NCI-H2196 (cell line): ENCODE results near the gene ZNF605.
"Not testable (repeated sequence)": the region's sequence is repeated elsewhere in the genome, so short reads cannot be mapped to it uniquely, and the experiment has no call there.

Experiments
- DNase-seq: peaks from one replicate; lab custom pipeline; 2025; ENCODE audit not compliant: unreplicated experiment; lab: John Stamatoyannopoulos, UW

The ZNF605 gene

DNA sequence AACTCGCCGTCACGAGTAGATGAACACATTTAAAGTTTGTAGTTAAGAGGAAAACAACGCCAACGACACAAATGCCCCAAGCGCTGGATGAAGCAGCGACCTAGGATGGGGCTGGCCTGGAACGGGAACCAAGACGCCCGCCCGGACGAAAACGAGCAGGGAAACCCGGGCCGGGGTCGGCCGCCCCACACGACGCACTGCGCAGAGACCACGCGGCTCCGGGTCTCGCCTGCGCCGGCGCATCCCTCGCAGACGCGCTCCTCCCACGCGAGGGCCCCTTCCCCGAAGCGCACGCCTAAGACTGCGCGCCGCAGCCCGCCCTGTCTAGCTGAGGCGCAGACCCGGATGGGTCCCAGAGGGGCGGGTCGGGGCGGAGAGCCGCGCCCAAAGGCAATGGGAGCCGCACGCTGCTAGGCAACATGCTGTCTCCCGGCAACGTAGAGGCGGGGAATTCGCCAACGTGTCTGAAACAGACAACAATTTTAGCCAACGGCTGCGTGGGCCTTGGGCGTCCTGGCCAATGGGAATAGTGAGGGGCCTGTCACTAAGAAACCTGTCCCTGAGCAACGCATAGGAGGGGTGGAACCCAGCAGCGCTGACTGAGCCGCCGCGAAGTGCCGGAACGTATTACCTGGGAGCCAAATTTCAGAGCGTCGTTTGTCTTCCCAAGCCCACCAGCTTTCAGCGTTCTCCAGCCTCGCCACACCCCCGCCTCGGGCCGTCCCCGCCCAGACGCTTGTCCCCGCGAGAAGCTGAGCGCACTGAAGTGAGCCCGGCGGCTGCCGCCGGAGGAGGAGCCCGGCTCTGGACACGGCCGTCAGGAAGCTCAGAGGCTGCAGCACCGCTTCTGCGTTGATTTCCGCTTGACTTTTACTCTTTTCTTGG, 47.7 kb downstream of the ZNF605 start:
- peak; percentile 98 for DNase-seq

- not testable (repeated sequence) for DNase-seq
Observed at GRCh38 chr12:132907789-132908144, 48.3 kb downstream of the ZNF605 start.

GRCh38 chr12:132907216-132907615, 48.9 kb downstream of the ZNF605 start:
- no peak for DNase-seq

DNA sequence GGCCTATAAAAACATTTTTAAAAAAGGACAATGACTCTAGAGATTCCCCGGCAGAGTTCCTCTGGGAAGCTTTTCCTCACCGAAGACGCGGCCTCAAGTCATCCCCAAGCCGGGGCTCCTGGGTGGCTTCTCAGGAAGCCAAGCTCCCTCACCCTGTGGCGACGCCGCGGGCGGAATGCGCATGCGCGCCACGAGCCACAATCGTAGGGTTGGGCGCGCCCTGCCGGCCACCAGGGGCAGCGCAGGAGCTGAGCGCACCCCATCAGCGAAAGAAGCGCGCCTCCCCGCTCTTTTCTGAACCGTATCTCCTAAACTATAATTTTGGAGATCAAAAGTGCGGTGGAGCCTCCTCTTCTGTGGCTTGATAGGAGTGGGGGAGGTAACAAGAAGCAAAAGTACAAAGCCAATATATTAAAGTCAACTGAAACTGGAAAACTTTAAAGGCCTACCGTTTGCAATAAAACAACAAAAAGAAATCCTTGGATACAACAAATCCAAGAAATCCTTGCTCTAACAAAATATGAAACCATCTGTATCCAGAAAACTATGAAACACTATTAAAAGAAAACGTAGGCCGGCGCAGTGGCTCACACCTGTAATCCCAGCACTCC, 51.3 kb downstream of the ZNF605 start:
- no peak for DNase-seq

DNA sequence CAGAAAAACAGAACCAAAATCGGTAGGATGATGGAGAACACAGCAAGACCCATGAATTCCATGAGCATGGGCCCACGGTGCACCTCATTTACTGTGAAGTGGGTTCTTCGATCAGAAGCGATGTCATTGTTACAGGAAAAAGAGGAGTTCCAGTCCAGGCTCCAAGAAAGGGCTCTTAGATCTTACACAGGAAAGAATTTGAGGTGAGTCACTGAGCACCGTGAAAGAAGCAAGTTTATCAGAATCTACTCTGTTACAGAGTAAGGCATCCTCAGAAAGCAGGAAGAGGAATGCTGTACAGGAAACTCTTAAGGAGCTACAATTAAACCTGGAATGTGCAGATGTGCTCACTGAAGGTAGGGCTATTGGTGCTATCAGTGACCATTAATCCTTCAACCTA, 57.1 kb downstream of the ZNF605 start:
- DNase-seq, result no peak

GRCh38 chr12:132888852-132889251, 67.3 kb downstream of the ZNF605 start:
- no peak for DNase-seq

GRCh38 chr12:132887513-132888351, 68.4 kb downstream of the ZNF605 start, which contains the start of gene CHFR:
TSS of gene CHFR (minus strand) at chr12:132887605. CDS start at chr12:132887328, 277 bp downstream.
- peak; percentile 98 for DNase-seq

- no peak for DNase-seq
Observed at GRCh38 chr12:132886529-132887477, 69.3 kb downstream of the ZNF605 start.

- DNase-seq, result no peak
Observed at GRCh38 chr12:132881818-132882217, 74.3 kb downstream of the ZNF605 start.

DNA sequence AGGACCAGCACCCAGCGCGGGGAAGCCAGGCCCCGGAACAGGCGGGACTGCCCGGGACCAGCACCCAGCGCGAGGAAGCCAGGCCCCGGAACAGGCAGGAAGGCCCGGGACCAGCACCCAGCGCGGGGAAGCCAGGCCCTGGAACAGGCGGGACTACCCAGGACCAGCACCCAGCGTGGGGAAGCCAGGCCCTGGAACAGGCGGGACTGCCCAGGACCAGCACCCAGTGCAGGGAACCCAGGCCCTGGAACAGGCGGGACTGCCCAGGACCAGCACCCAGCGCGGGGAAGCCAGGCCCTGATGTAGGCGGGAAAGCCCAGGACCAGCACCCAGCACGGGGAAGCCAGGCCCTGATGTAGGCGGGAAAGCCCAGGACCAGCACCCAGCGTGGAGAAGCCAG, 81.5 kb downstream of the ZNF605 start:
- not testable (repeated sequence) for DNase-seq

DNA sequence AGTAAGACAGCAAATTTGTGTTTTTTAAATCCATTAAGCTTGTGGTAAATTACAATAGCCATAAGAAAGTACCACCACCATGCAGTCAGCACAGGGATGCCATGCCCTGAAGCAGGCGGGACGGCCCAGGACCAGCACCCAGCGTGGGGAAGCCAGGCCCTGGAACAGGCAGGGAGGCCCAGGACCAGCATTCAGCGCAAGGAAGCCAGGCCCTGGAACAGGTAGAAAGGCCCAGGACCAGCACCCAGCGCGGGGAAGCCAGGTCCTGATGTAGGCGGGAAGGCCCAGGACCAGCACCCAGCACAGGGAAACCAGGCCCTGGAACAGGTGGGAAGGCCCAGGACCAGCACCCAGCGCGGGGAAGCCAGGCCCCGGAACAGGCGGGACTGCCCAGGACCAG, 81.9 kb downstream of the ZNF605 start:
- DNase-seq, result no peak

DNA sequence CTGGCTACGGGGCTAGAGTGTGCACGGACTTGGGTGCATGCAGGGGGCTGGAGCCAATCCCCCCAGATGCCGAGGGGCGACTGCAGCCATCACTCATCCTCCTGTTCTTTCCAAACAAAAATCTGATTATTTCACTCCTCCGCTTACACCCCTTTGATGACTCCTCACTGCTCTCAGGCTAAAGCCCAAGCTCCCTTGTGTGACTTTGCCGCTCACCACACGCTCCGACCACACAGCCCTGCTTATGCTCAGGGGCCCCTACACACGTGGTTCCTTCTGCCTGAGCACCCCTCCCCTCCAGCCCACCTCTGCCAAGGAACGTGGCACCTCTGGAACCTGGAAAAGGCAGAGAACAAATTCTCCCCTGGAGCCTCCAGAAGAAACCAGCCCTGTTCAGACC, 82.4 kb downstream of the ZNF605 start:
- no peak for DNase-seq

DNA sequence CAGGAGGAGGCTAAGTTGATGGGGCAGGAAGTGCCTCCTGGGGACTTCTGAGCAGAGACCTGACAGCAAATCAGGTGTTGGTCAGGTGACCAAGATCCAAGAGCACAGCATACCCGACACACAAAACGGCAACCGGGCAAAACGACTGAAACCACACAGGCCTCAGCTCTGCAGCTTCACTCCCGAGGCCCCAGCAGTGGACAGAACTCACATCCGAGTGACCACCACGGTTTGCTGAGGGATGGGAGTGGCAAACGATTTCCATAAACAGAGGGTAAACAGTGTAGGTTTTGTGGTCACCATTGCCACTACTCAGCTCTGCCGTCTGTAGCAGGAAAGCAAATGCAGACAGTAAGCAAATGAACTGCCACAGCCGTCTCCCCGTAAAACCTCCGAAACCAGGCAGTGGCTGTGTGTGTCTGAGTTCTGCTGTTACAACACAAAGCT, 83.1 kb downstream of the ZNF605 start:
- no peak for DNase-seq

DNA sequence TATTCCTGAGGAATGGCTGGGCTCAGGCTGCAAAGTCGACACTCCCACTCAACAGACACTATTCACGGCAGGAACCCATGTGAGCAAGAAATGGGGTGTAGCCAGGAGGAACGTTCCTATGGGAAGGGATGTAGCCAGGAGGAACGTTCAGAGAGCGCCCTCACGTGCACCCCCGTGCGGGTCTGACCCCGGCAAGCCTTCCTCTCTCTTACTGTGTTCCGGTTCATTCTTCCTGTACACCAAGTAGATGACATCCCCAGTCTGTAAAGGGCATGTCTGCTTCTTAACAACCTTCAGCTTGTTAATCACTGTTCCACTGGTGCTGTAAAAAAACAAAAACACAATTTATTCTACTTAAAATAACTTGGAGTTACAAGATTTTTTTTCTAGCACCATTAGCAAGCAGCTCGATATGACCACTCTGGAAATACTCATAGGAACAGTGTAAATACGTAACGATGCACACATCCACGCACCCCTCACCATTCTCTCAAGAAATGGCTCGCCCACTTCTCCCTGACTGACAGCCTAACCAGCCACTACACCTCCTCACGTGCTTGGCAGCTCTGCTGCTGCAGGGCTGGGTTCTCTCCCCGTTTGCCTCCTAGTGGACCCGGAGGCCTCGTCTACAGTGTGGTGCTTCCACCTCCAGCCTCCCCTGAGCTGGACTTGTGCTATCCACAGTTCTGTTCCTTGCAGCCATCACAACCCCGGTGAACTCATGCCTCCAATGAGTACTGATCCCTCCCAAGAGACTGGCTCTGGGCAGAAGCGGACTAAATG, 83.8 kb downstream of the ZNF605 start:
- no peak for DNase-seq

DNA sequence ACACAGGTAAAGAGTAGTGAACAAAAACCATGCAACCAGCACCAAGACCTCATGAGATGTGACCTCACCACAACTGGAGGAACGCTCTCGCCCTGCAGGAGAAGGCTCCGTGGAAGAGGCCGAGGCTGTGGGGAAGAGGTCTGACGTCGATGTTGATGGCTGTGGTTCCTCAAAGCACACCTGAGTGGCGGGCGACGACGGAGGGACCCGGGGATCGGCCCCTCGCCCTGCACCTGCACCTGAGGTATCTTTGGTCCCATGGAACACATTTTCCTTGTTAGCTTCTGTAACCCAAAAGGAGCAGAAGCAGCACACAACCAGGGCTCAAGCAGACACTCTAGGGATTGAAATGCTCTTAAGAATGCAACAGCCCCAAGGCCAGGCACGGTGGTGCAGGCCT, 86.6 kb downstream of the ZNF605 start:
- DNase-seq, result no peak
